ENCODE results near the gene ZNF337.
"Not testable (repeated sequence)": the region's sequence is repeated elsewhere in the genome, so short reads cannot be mapped to it uniquely, and the experiment has no call there.

ZNF337 gene

DNA sequence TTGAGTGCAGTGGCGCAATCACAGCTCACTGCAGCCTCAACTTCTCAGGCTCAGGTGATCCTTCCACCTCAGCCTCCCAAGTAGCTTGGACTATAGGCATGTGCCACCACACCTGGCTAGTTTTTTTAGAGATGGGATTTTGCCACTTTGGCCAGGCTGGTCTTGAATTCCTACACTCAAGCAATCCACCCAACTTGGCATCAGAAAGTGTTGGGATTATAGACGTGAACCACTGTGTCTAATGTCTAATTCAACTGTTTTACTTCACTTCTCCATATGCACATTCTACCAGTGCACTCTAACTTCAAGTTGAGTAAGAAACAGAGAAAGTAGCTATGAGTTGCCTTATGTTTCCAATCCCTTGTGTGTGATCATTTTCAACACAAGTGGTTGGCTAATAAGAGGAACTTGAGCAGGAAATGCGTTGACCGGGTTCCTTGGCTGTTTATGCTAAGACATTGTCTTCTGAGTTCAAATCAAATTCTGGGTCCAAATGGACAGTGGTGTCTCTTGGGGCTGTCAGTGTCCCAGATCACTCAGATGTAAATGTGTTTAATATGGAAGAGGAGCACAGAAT lies 23.9 kb downstream of the ZNF337 start:
- DNase-seq (ENCODE audit: low read depth, low spot score) = no peak
- no CpG with 5 or more reads among the region's 4 CpGs for WGBS (ENCODE audit: insufficient coverage, insufficient read length)
- Histone ChIP-seq H3K4me3 (ENCODE audit: low read length) (no peak overlapping the region), H3K27me3 (ENCODE audit: control insufficient read depth, insufficient read depth, low read length) (no peaks in the 10 kb centered on the region), H3K4me1 (ENCODE audit: control insufficient read depth, insufficient read depth, low read length) (no peaks in the 10 kb centered on the region), H3K9me3 (ENCODE audit: control insufficient read depth, insufficient read depth, low read length) (no peaks in the 10 kb centered on the region), H3K36me3 (ENCODE audit: control insufficient read depth, insufficient read depth, low read length) (peaks cover 13% of the 10 kb centered on the region; the same call in 1 of the 2 replicates), H3K27ac (ENCODE audit: low read length) (no peak overlapping the region)

DNA sequence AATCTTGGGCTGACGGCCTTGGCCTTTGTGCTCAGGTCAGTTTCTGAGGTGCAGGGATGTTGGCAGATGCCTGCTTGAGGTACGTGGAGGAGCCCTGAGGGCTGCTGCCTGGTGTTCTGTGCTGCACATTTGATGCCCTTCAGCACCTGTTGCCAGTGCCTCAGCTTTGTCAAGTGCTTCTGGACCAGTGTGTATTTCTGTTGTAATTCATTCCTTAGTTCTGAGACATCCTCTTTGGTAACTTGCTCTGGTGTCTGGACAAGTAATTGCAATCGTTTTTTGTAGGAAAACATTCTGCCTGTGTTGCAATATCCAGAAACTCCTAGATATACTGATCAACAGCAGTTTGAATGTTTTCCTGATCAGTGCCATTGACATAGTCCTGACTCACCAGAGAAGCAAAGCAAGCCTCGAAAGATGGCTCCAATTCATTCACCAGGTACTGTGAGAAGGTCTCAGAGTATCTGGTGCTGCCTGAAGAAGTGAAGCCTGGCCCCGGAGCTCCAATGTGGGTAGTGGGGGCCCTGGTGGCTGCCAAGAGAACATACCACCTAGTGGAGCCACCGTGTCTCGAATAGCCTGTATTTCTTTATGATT lies 26.7 kb downstream of the ZNF337 start:
- Histone ChIP-seq H3K27me3 (ENCODE audit: control insufficient read depth, insufficient read depth, low read length) (no peaks in the 10 kb centered on the region), H3K27ac (ENCODE audit: low read length) (no peak overlapping the region), H3K9me3 (ENCODE audit: control insufficient read depth, insufficient read depth, low read length) (no peaks in the 10 kb centered on the region), H3K4me3 (ENCODE audit: low read length) (no peak overlapping the region), H3K36me3 (ENCODE audit: control insufficient read depth, insufficient read depth, low read length) (no peaks in the 10 kb centered on the region; the same call in 1 of the 2 replicates), H3K4me1 (ENCODE audit: control insufficient read depth, insufficient read depth, low read length) (no peaks in the 10 kb centered on the region)
- peak; percentile 13 for DNase-seq (ENCODE audit: low read depth, low spot score)
- no CpG with 5 or more reads among the region's 7 CpGs for WGBS (ENCODE audit: insufficient coverage, insufficient read length)

DNA sequence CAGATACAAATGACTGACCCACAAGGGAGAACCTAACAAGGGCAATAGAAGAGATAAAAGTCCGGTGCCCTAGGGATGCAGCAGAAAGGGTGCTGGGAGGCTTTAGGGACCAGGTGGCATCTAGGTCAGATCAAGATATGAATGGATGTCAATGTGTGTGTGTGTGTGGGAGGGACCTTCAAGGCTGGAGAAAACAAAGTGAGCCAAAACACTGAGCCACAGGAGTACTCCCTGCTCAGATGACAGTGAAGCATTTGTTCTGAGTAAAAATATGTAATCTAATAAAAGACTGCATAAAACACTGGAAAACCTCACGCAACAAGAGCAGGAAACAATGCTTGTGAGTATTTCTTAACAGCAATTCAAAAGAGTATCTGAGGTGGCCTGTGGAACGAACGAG lies 28.2 kb downstream of the ZNF337 start:
- Histone ChIP-seq H3K9me3 (ENCODE audit: control insufficient read depth, insufficient read depth, low read length) (no peaks in the 10 kb centered on the region), H3K27me3 (ENCODE audit: control insufficient read depth, insufficient read depth, low read length) (no peaks in the 10 kb centered on the region), H3K27ac (ENCODE audit: low read length) (no peak overlapping the region), H3K36me3 (ENCODE audit: control insufficient read depth, insufficient read depth, low read length) (no peaks in the 10 kb centered on the region; the same call in 1 of the 2 replicates), H3K4me3 (ENCODE audit: low read length) (no peak overlapping the region), H3K4me1 (ENCODE audit: control insufficient read depth, insufficient read depth, low read length) (no peaks in the 10 kb centered on the region)
- no CpG with 5 or more reads among the region's 4 CpGs for WGBS (ENCODE audit: insufficient coverage, insufficient read length)
- DNase-seq (ENCODE audit: low read depth, low spot score) = no peak

DNA sequence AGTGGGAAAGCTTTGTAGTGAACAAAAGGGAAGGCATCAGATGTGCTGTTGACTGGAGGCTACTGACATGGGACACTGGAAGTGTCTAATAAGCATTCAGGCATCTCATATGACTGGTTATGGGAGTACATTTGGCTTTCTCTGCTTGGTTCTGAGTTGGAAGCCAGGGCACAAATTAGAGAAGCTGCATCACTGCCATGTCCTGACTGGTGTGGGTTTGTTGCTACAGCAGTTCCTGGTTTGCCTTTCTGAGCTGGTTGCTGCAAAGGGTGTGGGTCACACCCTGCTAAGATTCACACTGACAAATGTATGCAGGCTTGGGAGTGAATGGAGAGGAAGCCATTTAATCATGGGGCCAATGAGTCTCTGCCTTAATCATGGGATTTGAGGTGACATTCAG lies 36.7 kb downstream of the ZNF337 start:
- Histone ChIP-seq H3K36me3 (ENCODE audit: control insufficient read depth, insufficient read depth, low read length) (no peaks in the 10 kb centered on the region), H3K27me3 (ENCODE audit: control insufficient read depth, insufficient read depth, low read length) (no peaks in the 10 kb centered on the region), H3K4me3 (ENCODE audit: low read length) (no peak overlapping the region), H3K27ac (ENCODE audit: low read length) (no peak overlapping the region), H3K4me1 (ENCODE audit: control insufficient read depth, insufficient read depth, low read length) (no peaks in the 10 kb centered on the region), H3K9me3 (ENCODE audit: control insufficient read depth, insufficient read depth, low read length) (no peaks in the 10 kb centered on the region)
- no peak for DNase-seq (ENCODE audit: low read depth, low spot score)

DNA sequence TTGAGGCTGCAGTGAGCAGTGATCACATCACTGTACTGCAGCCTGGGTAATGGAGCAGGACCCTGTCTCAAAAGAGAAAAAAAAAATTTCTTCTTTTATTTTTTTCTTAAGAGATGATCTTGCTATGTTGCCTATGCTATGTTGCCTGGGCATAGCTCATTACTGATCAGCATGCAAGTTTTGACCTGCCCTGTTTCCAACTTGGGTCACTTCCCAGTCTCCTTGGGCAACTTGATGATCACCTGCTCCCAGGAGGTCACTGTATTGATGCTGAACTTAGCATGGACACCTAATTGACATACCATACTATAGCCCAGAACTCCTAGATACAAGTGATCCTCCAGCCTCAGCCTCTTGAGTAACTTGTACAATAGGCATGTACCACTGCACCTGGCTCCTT lies 42.2 kb downstream of the ZNF337 start:
- Histone ChIP-seq H3K27me3 (ENCODE audit: control insufficient read depth, insufficient read depth, low read length) (no peaks in the 10 kb centered on the region), H3K36me3 (ENCODE audit: control insufficient read depth, insufficient read depth, low read length) (no peaks in the 10 kb centered on the region), H3K9me3 (ENCODE audit: control insufficient read depth, insufficient read depth, low read length) (no peaks in the 10 kb centered on the region), H3K4me3 (ENCODE audit: low read length) (no peak overlapping the region), H3K4me1 (ENCODE audit: control insufficient read depth, insufficient read depth, low read length) (no peaks in the 10 kb centered on the region), H3K27ac (ENCODE audit: low read length) (no peak overlapping the region)
- no peak for DNase-seq (ENCODE audit: low read depth, low spot score)

- no CpG with 5 or more reads among the region's 4 CpGs for WGBS (ENCODE audit: insufficient coverage, insufficient read length)
Observed at GRCh38 chr20:25652866-25653265, 43.8 kb downstream of the ZNF337 start.

GRCh38 chr20:25644814-25645213 lies 51.8 kb downstream of the ZNF337 start:
- Histone ChIP-seq H3K36me3 (ENCODE audit: control insufficient read depth, insufficient read depth, low read length) (no peaks in the 10 kb centered on the region), H3K4me1 (ENCODE audit: control insufficient read depth, insufficient read depth, low read length) (no peaks in the 10 kb centered on the region), H3K27ac (ENCODE audit: low read length) (no peak overlapping the region), H3K9me3 (ENCODE audit: control insufficient read depth, insufficient read depth, low read length) (no peaks in the 10 kb centered on the region), H3K27me3 (ENCODE audit: control insufficient read depth, insufficient read depth, low read length) (no peaks in the 10 kb centered on the region), H3K4me3 (ENCODE audit: low read length) (no peak overlapping the region)
- no peak for DNase-seq (ENCODE audit: low read depth, low spot score)
- no CpG with 5 or more reads among the region's 3 CpGs for WGBS (ENCODE audit: insufficient coverage, insufficient read length)

More at GRCh38 chr20:25652866-25653265, 43.8 kb downstream of the ZNF337 start:
- not testable (repeated sequence) for H3K27ac ChIP-seq (ENCODE audit: low read length); H3K4me3 ChIP-seq (ENCODE audit: low read length); H3K9me3 ChIP-seq (ENCODE audit: control insufficient read depth, insufficient read depth, low read length); DNase-seq (ENCODE audit: low read depth, low spot score); H3K27me3 ChIP-seq (ENCODE audit: control insufficient read depth, insufficient read depth, low read length); H3K36me3 ChIP-seq (ENCODE audit: control insufficient read depth, insufficient read depth, low read length); H3K4me1 ChIP-seq (ENCODE audit: control insufficient read depth, insufficient read depth, low read length)

DNA sequence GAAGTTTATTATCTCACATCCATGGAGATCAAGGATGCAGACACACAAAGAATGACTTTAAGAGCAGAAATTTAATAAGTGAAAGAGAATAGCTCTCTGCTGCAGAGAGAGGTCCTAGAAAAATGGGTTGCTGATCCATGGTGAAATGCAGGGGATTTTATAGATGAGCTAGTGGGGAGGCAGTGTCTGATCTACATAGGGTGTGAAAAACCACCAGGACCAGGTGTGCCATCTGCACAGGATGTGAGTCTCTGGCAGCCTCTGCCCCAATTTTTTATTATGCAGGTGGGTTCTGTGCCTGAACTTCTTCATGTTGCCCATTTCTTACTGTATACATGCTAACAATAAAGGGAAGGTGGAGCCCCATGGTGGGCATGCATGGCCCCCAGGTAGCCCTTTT lies 52.9 kb downstream of the ZNF337 start:
- no peak overlapping the region for H3K4me3 ChIP-seq (ENCODE audit: low read length)

GRCh38 chr20:25637247-25637646 lies 59.4 kb downstream of the ZNF337 start:
- 0 out of 2 replicates have a peak, but pooled peaks cover 2% of the 10 kb centered on the region for H3K36me3 ChIP-seq (ENCODE audit: control insufficient read depth, insufficient read depth, low read length)
- H3K4me3 ChIP-seq (ENCODE audit: low read length) = no peak overlapping the region
- WGBS (ENCODE audit: insufficient coverage, insufficient read length) = no CpG with 5 or more reads among the region's 2 CpGs
- H3K27me3 ChIP-seq (ENCODE audit: control insufficient read depth, insufficient read depth, low read length) = no peaks in the 10 kb centered on the region
- DNase-seq (ENCODE audit: low read depth, low spot score) = no peak
- H3K27ac ChIP-seq (ENCODE audit: low read length) = no peak overlapping the region
- H3K9me3 ChIP-seq (ENCODE audit: control insufficient read depth, insufficient read depth, low read length) = no peaks in the 10 kb centered on the region
- H3K4me1 ChIP-seq (ENCODE audit: control insufficient read depth, insufficient read depth, low read length) = no peaks in the 10 kb centered on the region

More for the DNA sequence above, 52.9 kb downstream of the ZNF337 start:
- Histone ChIP-seq H3K27me3 (ENCODE audit: control insufficient read depth, insufficient read depth, low read length) (no peaks in the 10 kb centered on the region), H3K4me1 (ENCODE audit: control insufficient read depth, insufficient read depth, low read length) (no peaks in the 10 kb centered on the region), H3K9me3 (ENCODE audit: control insufficient read depth, insufficient read depth, low read length) (no peaks in the 10 kb centered on the region), H3K36me3 (ENCODE audit: control insufficient read depth, insufficient read depth, low read length) (no peaks in the 10 kb centered on the region), H3K27ac (ENCODE audit: low read length) (no peak overlapping the region)
- DNase-seq (ENCODE audit: low read depth, low spot score) = no peak

DNA sequence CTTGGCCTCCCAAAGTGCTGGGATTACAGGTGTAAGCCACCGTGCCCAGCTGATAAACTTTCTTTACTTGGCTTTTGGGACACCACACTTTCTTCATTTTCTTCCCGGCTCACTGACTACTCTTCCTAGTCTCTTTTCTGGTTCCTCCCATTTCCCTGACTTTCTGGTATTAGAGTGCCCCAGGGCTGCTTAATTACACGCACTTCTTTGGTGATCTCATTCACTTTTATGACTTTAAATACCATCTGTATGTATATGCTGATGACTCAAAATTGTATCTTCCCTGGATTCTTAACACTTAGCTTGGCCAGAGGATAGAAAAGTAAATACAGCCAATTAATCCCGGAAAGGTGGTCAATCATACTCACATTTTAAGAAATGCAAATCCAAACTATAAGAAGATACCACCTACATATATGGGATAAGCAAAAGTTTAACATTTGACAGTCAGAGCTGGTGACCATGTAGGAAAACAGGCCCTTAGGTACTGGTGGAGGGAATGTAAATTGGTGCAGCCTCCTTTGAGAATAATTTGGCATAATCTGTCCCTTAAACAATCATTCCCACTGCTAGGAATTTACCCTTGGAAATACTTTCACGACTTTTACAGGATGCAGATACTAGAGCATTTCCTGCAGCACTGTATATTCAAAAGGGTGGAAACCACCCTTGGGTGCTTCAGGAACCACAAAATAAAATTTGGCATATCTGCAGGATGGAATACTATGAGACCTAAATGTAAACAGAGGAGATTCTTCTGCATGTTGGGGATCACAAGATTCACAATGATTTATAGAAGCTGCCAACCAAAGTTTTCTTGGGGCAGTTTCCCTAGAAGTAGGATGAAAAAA lies 63.5 kb downstream of the ZNF337 start:
- DNase-seq (ENCODE audit: low read depth, low spot score) = no peak
- no CpG with 5 or more reads among the region's 5 CpGs for WGBS (ENCODE audit: insufficient coverage, insufficient read length)
- Histone ChIP-seq H3K4me1 (ENCODE audit: control insufficient read depth, insufficient read depth, low read length) (no peaks in the 10 kb centered on the region), H3K36me3 (ENCODE audit: control insufficient read depth, insufficient read depth, low read length) (0 out of 2 replicates have a peak, but pooled peaks cover 2% of the 10 kb centered on the region), H3K27me3 (ENCODE audit: control insufficient read depth, insufficient read depth, low read length) (no peaks in the 10 kb centered on the region), H3K4me3 (ENCODE audit: low read length) (no peak overlapping the region), H3K27ac (ENCODE audit: low read length) (no peak overlapping the region), H3K9me3 (ENCODE audit: control insufficient read depth, insufficient read depth, low read length) (no peaks in the 10 kb centered on the region)
